IMR-90 (cell line): Measurements from ENCODE around the gene ARSJ. TPM values are rescaled to one million over a fixed set of nuclear protein-coding genes. Genes with fewer than 3 reads are reported as not detected.

Source experiments
- ATAC-seq: fragments of 200-7000 bp; cut with Tn5 transposase; 2 replicates; pipeline ENCODE4 v1.9.1; 2020; ENCODE audit warnings: low read depth, mild to moderate bottlenecking, moderate library complexity
- BruUV-seq: library from RNA; stranded (reverse); fragments of 400-500 nt; replicated peaks from 2 replicates; lab custom pipeline; 2021; lab: Mats Ljungman, UMichigan
- CTCF ChIA-PET: fragments of 300-600 bp; formaldehyde crosslinking; extraction: SDS; loops from one replicate; lab custom pipeline; 2021; ENCODE audit warnings: antibody characterized with exemption; lab: Yijun Ruan, JAX
- POLR2A ChIA-PET: fragments of 300-600 bp; sonication (Branson Sonifier 250); formaldehyde crosslinking; loops from one replicate; lab custom pipeline; 2022; ENCODE audit warnings: antibody characterized with exemption; ENCODE audit not compliant: unreplicated experiment; lab: Charles Lee
- DNase-seq: peaks from one replicate; pipeline ENCODE4 v3.0.0; 2013
- H2AFZ ChIP-seq: replicated peaks from 2 replicates; pipeline ENCODE3; 2013; ENCODE audit warnings: low read length, mild to moderate bottlenecking; ENCODE audit not compliant: poor library complexity
- H2AK5ac ChIP-seq: 2 replicates; pipeline ENCODE4 v1.6.1; 2013; ENCODE audit warnings: low read depth, low read length, inconsistent platforms
- H2AK9ac ChIP-seq: replicated peaks from 2 replicates; pipeline ENCODE3; 2013; ENCODE audit warnings: mild to moderate bottlenecking, low read depth, low read length, moderate library complexity; ENCODE audit not compliant: poor library complexity
- H2BK120ac ChIP-seq: 2 replicates; pipeline ENCODE4 v1.6.1; 2013; ENCODE audit warnings: low read depth, low read length, inconsistent platforms
- H2BK15ac ChIP-seq: 3 replicates; pipeline ENCODE4 v1.6.1; 2013; ENCODE audit warnings: low read depth, low read length, inconsistent platforms
- H2BK20ac ChIP-seq: 2 replicates; pipeline ENCODE4 v1.6.1; 2013; ENCODE audit warnings: low read depth, mild to moderate bottlenecking, inconsistent platforms, low read length, moderate library complexity
- H2BK5ac ChIP-seq: 2 replicates; pipeline ENCODE4 v1.6.1; 2013; ENCODE audit warnings: mild to moderate bottlenecking, low read depth, low read length, inconsistent platforms; ENCODE audit not compliant: poor library complexity, severe bottlenecking
- H3K14ac ChIP-seq: replicated peaks from 2 replicates; pipeline ENCODE4 v1.6.1; 2013; ENCODE audit warnings: low read depth, low read length, inconsistent platforms
- H3K18ac ChIP-seq: 2 replicates; pipeline ENCODE4 v1.6.1; 2013; ENCODE audit warnings: low read depth, low read length, control low read depth
- H3K23ac ChIP-seq: 2 replicates; pipeline ENCODE4 v1.6.1; 2013; ENCODE audit warnings: low read depth, low read length, inconsistent platforms
- H3K27ac ChIP-seq: 2 replicates; pipeline ENCODE4 v1.5.1; 2013; ENCODE audit warnings: mild to moderate bottlenecking, control low read depth, low read length; ENCODE audit not compliant: insufficient read depth
- H3K27me3 ChIP-seq: 2 replicates; pipeline ENCODE4 v1.6.1; 2013; ENCODE audit warnings: low read length; ENCODE audit not compliant: control insufficient read depth, insufficient read depth
- H3K36me3 ChIP-seq: 2 replicates; pipeline ENCODE4 v1.6.1; 2013; ENCODE audit warnings: low read length, mixed read lengths; ENCODE audit not compliant: control insufficient read depth, insufficient read depth
- H3K4ac ChIP-seq: 2 replicates; pipeline ENCODE4 v1.6.1; 2013; ENCODE audit warnings: low read depth, low read length, inconsistent platforms
- H3K4me1 ChIP-seq: 2 replicates; pipeline ENCODE4 v1.6.1; 2013; ENCODE audit warnings: low read length, mixed read lengths; ENCODE audit not compliant: control insufficient read depth, insufficient read depth
- H3K4me2 ChIP-seq: 2 replicates; pipeline ENCODE4 v1.6.1; 2013; ENCODE audit warnings: low read depth, mild to moderate bottlenecking, control low read depth, low read length, moderate library complexity
- H3K4me3 ChIP-seq: 2 replicates; pipeline ENCODE4 v1.5.1; 2013; ENCODE audit warnings: low read depth, mild to moderate bottlenecking, control low read depth, low read length, moderate library complexity; ENCODE audit not compliant: insufficient read depth
- H3K56ac ChIP-seq: 2 replicates; pipeline ENCODE4 v1.6.1; 2013; ENCODE audit warnings: low read length, inconsistent platforms; ENCODE audit not compliant: insufficient read depth; ENCODE audit errors: extremely low read depth
- H3K79me1 ChIP-seq, 2 experiments: 2 replicates each; pipeline ENCODE4 v1.6.1; 2013; ENCODE audit warnings: low read length in 2 of 2, inconsistent platforms in 1 of 2, low read depth in 1 of 2
- H3K9ac ChIP-seq: 2 replicates; pipeline ENCODE4 v1.6.1; 2013; ENCODE audit warnings: low read depth, low read length, control low read depth
- H3K9me1 ChIP-seq: 2 replicates; pipeline ENCODE4 v1.6.1; 2013; ENCODE audit warnings: low read length, inconsistent platforms; ENCODE audit not compliant: insufficient read depth
- H3K9me3 ChIP-seq: 2 replicates; pipeline ENCODE4 v1.6.1; 2013; ENCODE audit warnings: low read length; ENCODE audit not compliant: control insufficient read depth, insufficient read depth
- H4K20me1 ChIP-seq: 2 replicates; pipeline ENCODE4 v1.6.1; 2013; ENCODE audit warnings: low read length, inconsistent platforms; ENCODE audit not compliant: insufficient read depth
- H4K5ac ChIP-seq: 2 replicates; pipeline ENCODE4 v1.6.1; 2013; ENCODE audit warnings: mild to moderate bottlenecking, low read depth, low read length, control low read depth
- H4K8ac ChIP-seq, 2 experiments: 2 replicates each; pipeline ENCODE4 v1.6.1; 2013; ENCODE audit warnings: low read depth in 2 of 2, low read length in 2 of 2, control low read depth in 1 of 2, inconsistent platforms in 1 of 2
- H4K91ac ChIP-seq: 2 replicates; pipeline ENCODE4 v1.6.1; 2013; ENCODE audit warnings: low read depth, low read length, inconsistent platforms; ENCODE audit not compliant: insufficient read depth
- POLR2A ChIP-seq: IDR thresholded peaks from 2 replicates; pipeline ENCODE4 v1.6.1; 2012; ENCODE audit warnings: mild to moderate bottlenecking, low read depth, low read length
- RFX5 ChIP-seq: IDR thresholded peaks from 2 replicates; pipeline ENCODE4 v1.8.0; 2012; ENCODE audit warnings: low read depth, mild to moderate bottlenecking, low read length, moderate library complexity
- WGBS, 2 experiments: methylation state at CpG; one replicate each; pipeline versions ENCODE4 v1.1.5 to v1.1.7; 2013; ENCODE audit warnings: missing lambda C conversion rate in 2 of 2; ENCODE audit not compliant: insufficient read length in 1 of 2; ENCODE audit errors: extremely low coverage in 2 of 2; 5-methylcytosine and 5-hydroxymethylcytosine counted together
- dilution Hi-C: fragments of 300-500 bp; cut with HindIII; formaldehyde crosslinking; loops from one replicate; pipeline ENCODE4 v1.14.3; 2018; ENCODE audit warnings: low sequenced_read_pairs; ENCODE audit not compliant: unreplicated experiment
- in situ Hi-C: fragments of 300-500 bp; cut with MboI; formaldehyde crosslinking; loops from 3 replicates; pipeline ENCODE4 v1.14.3; 2019; ENCODE audit warnings: low sequenced_read_pairs, inconsistent platforms, mixed read lengths
- intact Hi-C: fragments of 100-400 bp; cut with micrococcal nuclease; formaldehyde crosslinking; loops from 2 replicates; pipeline ENCODE4 v1.10.0; 2022
- polyA plus RNA-seq, 3 experiments: library from polyadenylated mRNA; depleted of rRNA; stranded (reverse); fragments of >200 nt; gene quantifications; 2 replicates each; pipeline ENCODE4 v1.2.3, GENCODE V29; 2012; ENCODE audit warnings: low replicate concordance in 1 of 3
- total RNA-seq: library from RNA; depleted of rRNA; stranded (reverse); fragments of >200 nt; gene quantifications from 2 replicates; pipeline ENCODE4 v1.2.3, GENCODE V29; 2012

The ARSJ gene
- total and polyA plus RNA-seq, 2 of the 4 experiments (the other 2 are of a cell fraction), result 47.7 to 143 TPM

DNA sequence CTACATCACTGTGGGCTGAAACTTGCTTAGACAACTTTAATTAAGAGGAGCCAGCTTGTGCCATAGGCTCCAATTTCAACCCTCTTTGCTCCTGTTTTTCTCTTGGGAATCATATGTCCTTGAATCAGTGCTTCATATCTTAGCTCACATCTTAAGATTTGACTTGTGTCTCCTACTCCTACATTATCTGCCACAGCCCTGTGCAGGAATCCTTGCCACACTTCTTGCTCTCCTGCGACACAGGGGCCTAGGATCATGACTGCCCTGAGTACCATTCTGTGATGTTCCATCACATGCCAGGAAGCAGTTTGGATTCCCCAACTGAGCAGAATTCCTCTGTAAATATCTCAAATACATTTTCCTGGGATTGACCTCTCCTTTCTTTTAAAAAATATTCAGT, 36.4 kb downstream of the ARSJ start:
- Histone ChIP-seq H2BK20ac (0 out of 2 replicates have a peak overlapping the region, but pooled peaks have one; percentile 39), H2AK5ac (no peak overlapping the region), H2BK120ac (peak overlapping the region; percentile 55), H3K27me3 (no peaks in the 10 kb centered on the region), H4K20me1 (peaks cover 10% of the 10 kb centered on the region), H2BK5ac (peak overlapping the region; percentile 17), H4K8ac (0 out of 4 replicates have a peak overlapping the region, but pooled peaks of 1 of the 2 experiments have one; percentile 26), H3K18ac (no peak overlapping the region), H3K9ac (no peak overlapping the region), H3K79me1 (peaks cover 17 to 58% of the 10 kb centered on the region in 2 experiments; a peak in 3 of 4 replicates), H3K9me3 (peaks cover 2% of the 10 kb centered on the region; the same call in 1 of the 2 replicates), H3K4me3 (no peak overlapping the region), H3K23ac (peak overlapping the region; percentile 68; the same call in 1 of the 2 replicates), H3K4me2 (no peak overlapping the region), H3K36me3 (peaks cover 4% of the 10 kb centered on the region; the same call in 1 of the 2 replicates), H2BK15ac (no peak overlapping the region; the same call in 2 of the 3 replicates), H3K27ac (0 out of 2 replicates have a peak overlapping the region, but pooled peaks have one; percentile 7), H4K91ac (no peak overlapping the region), H2AK9ac (no peak overlapping the region), H4K5ac (peak overlapping the region; percentile 8; the same call in 1 of the 2 replicates), H3K9me1 (peaks cover 10% of the 10 kb centered on the region; the same call in 1 of the 2 replicates), H2AFZ (no peak overlapping the region), H3K56ac (no peak overlapping the region), H3K4ac (0 out of 2 replicates have a peak overlapping the region, but pooled peaks have one; percentile 46), H3K14ac (peak overlapping the region; percentile 66; the same call in 1 of the 2 replicates), H3K4me1 (peaks cover 14% of the 10 kb centered on the region)
- POLR2A ChIA-PET, result no interaction called here
- DNase-seq (no peak), ATAC-seq (0 out of 2 replicates have a peak, but pooled peaks have one; percentile 10)
- dilution Hi-C loops (no loop called here), in situ Hi-C loops (no loop called here), intact Hi-C loops (no loop called here)
- WGBS, 2 experiments, result no CpG with 5 or more reads among the region's 1 CpG
- no peak for TF ChIP-seq RFX5
- TF ChIP-seq POLR2A, result 0 out of 2 replicates have a peak, but pooled peaks have one; percentile 20
- CTCF ChIA-PET, result no interaction called here
- BruUV-seq, result no TSS peak
